DND-41 (cell line): ENCODE measurements around the gene RORB.

Experiments used
- CTCF ChIP-seq: IDR thresholded peaks from 2 replicates; pipeline ENCODE4 v1.5.1; 2012; ENCODE audit warnings: borderline replicate concordance, low read length, moderate library complexity, mild to moderate bottlenecking; ENCODE audit not compliant: poor library complexity, severe bottlenecking; ENCODE audit errors: extremely low read depth
- EZH2 ChIP-seq: IDR thresholded peaks from 3 replicates; pipeline ENCODE4 v1.6.1; 2012; ENCODE audit warnings: borderline replicate concordance, low read depth, mild to moderate bottlenecking, moderate library complexity, low read length, inconsistent platforms; ENCODE audit not compliant: severe bottlenecking

GRCh38 chr9:74513221-74513620 is 16.1 kb downstream of the RORB start:
- TF ChIP-seq CTCF (no peak), EZH2 (no peak)
